Tibial nerve (tissue), 4 donors: Measurements from ENCODE around the gene SLC19A2. TPM values are rescaled to one million over a fixed set of nuclear protein-coding genes. Genes with fewer than 3 reads are reported as not detected.

Experiments
- DNase-seq, 2 donors: peaks; one replicate each; pipeline ENCODE4 v3.0.0-alpha.2; 2019; ENCODE audit warnings: low spot score in 2 of 2
- H3K27ac ChIP-seq, 4 donors: fragments of 200-600 bp; sonication (generic) in 3 of 4; one replicate each; pipeline ENCODE4 v1.5.1; 2017 to 2019; ENCODE audit warnings: mild to moderate bottlenecking in 1 of 4
- H3K27me3 ChIP-seq, 2 donors: fragments of 200-600 bp; sonication (generic) in 1 of 2; one replicate each; pipeline versions ENCODE4 v1.5.1 to v1.6.0; 2017 to 2019
- H3K36me3 ChIP-seq, 3 donors: fragments of 200-600 bp; sonication (generic); one replicate each; pipeline ENCODE4 v1.5.1; 2018 to 2019
- H3K4me1 ChIP-seq, 4 donors: fragments of 200-600 bp; sonication (generic) in 3 of 4; one replicate each; pipeline ENCODE4 v1.5.1; 2017 to 2019
- H3K4me3 ChIP-seq, 4 donors: fragments of 200-600 bp; sonication (generic) in 3 of 4; one replicate each; pipeline ENCODE4 v1.5.1; 2017 to 2019; ENCODE audit warnings: mild to moderate bottlenecking in 1 of 4, moderate library complexity in 1 of 4
- H3K9me3 ChIP-seq, 4 donors: fragments of 200-600 bp; sonication (generic) in 3 of 4; one replicate each; pipeline ENCODE4 v1.5.1; 2017 to 2019
- CTCF ChIP-seq, 5 experiments: fragments of 200-600 bp in 3 of 5; fragments of 450-650 bp in 2 of 5; sonication (generic) in 3 of 5; IDR thresholded peaks; one replicate each; pipeline ENCODE4 v1.5.1; 2016 to 2019; ENCODE audit warnings: antibody characterized with exemption in 5 of 5, mild to moderate bottlenecking in 3 of 5, moderate library complexity in 2 of 5
- EP300 ChIP-seq, 2 donors: sonication (generic); formaldehyde crosslinking; IDR thresholded peaks; one replicate each; pipeline ENCODE4 v1.6.1; 2017; ENCODE audit warnings: antibody characterized with exemption in 2 of 2, mild to moderate bottlenecking in 1 of 2
- POLR2A ChIP-seq, 2 donors: fragments of 450-650 bp; IDR thresholded peaks; one replicate each; pipeline ENCODE4 v1.6.1; 2017; ENCODE audit warnings: antibody characterized with exemption in 2 of 2, mild to moderate bottlenecking in 2 of 2, moderate library complexity in 2 of 2
- WGBS, 2 donors: methylation state at CpG; one replicate each; pipeline ENCODE4 v1.1.5; 2018; 5-methylcytosine and 5-hydroxymethylcytosine counted together
- total RNA-seq, 4 donors: library from RNA; depleted of rRNA; stranded (reverse); fragments of >200 nt; gene quantifications; one replicate each; pipeline ENCODE4 v1.1.0, GENCODE V29; 2016

The SLC19A2 gene
- total RNA-seq, 4 donors from 2014 or later, result 25.1 to 51.6 (median 35.6) TPM

DNA sequence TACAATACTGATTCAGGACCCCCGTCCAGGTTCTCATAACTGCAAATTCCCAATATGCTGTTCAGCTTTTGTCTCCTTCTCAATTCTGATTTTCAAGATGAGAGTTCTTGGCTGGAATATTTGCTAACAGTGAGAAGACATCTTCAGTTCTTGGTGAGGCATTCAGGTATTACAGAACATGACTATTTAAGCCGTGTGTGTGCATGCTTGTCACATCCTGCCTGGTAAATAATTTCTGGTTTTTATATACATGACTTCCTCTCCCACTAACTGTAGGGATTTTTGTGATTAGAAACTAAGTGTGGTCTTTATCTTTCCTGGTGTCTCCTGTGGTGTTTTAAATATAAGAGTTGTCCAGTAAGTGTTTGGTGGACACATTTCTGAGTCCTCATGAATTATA, 10.2 kb upstream of the SLC19A2 start:
- no peaks in the 10 kb centered on the region for H3K27me3 ChIP-seq
- 66 to 73% methylated on average over 2 of the region's 2 CpGs for WGBS, 2 donors
- no peak overlapping the region for H3K27ac ChIP-seq
- H3K9me3 ChIP-seq, result no peaks in the 10 kb centered on the region
- no peak for DNase-seq
- TF ChIP-seq CTCF (IDR thresholded peaks at IDR 0.05) (no peak), EP300 (IDR thresholded peaks at IDR 0.05) (no peak), POLR2A (IDR thresholded peaks at IDR 0.05) (no peak)
- no peaks in the 10 kb centered on the region for H3K36me3 ChIP-seq
- no peak overlapping the region for H3K4me3 ChIP-seq
- H3K4me1 ChIP-seq, result no peaks in the 10 kb centered on the region

- Histone ChIP-seq H3K4me3 (no peak overlapping the region), H3K27me3 (no peaks in the 10 kb centered on the region), H3K27ac (no peak overlapping the region), H3K4me1 (no peaks in the 10 kb centered on the region), H3K9me3 (no peaks in the 10 kb centered on the region), H3K36me3 (no peaks in the 10 kb centered on the region)
- DNase-seq, result no peak
- no peak for TF ChIP-seq CTCF (IDR thresholded peaks at IDR 0.05)
Measured at GRCh38 chr1:169495046-169495775, 9.5 kb upstream of the SLC19A2 start.

- no peak for DNase-seq
- Histone ChIP-seq H3K4me1 (no peaks in the 10 kb centered on the region), H3K27me3 (no peaks in the 10 kb centered on the region), H3K9me3 (no peaks in the 10 kb centered on the region), H3K27ac (no peak overlapping the region), H3K36me3 (no peaks in the 10 kb centered on the region), H3K4me3 (no peak overlapping the region)
- TF ChIP-seq EP300 (IDR thresholded peaks at IDR 0.05) (no peak), CTCF (IDR thresholded peaks at IDR 0.05) (no peak), POLR2A (IDR thresholded peaks at IDR 0.05) (no peak)
- WGBS, 2 donors, result 82 to 91% methylated on average over 3 of the region's 3 CpGs
Measured at GRCh38 chr1:169494343-169494742, 8.6 kb upstream of the SLC19A2 start.

- no peak for TF ChIP-seq CTCF (IDR thresholded peaks at IDR 0.05)
- TF ChIP-seq POLR2A (IDR thresholded peaks at IDR 0.05), result no peak
- TF ChIP-seq EP300 (IDR thresholded peaks at IDR 0.05), result no peak
- no peaks in the 10 kb centered on the region for H3K27me3 ChIP-seq
- 86 to 94% methylated on average over 1 of the region's 1 CpG for WGBS, 2 donors
Measured at GRCh38 chr1:169493251-169493650, 7.5 kb upstream of the SLC19A2 start.

GRCh38 chr1:169491845-169492281, 6.1 kb upstream of the SLC19A2 start:
- no peak for DNase-seq
- TF ChIP-seq EP300 (IDR thresholded peaks at IDR 0.05) (peak in 1 of 2 donors; percentile 26), CTCF (IDR thresholded peaks at IDR 0.05) (no peak), POLR2A (IDR thresholded peaks at IDR 0.05) (no peak)
- Histone ChIP-seq H3K27ac (peak overlapping the region in 2 of 4 donors; percentile 52 to 53), H3K36me3 (no peaks in the 10 kb centered on the region), H3K27me3 (no peaks in the 10 kb centered on the region), H3K4me1 (peaks cover 0 to 10% (median 3%) of the 10 kb centered on the region in 4 donors), H3K9me3 (no peaks in the 10 kb centered on the region), H3K4me3 (no peak overlapping the region)
- WGBS, 2 donors, result 51 to 59% methylated on average over 3 of the region's 3 CpGs

More at GRCh38 chr1:169493251-169493650, 7.5 kb upstream of the SLC19A2 start:
- Histone ChIP-seq H3K9me3 (no peaks in the 10 kb centered on the region), H3K36me3 (no peaks in the 10 kb centered on the region), H3K4me1 (no peaks in the 10 kb centered on the region), H3K27ac (no peak overlapping the region), H3K4me3 (no peak overlapping the region)
- DNase-seq, result no peak
